Kidney tubule cell (primary cell): Measurements from ENCODE around the gene PRSS57.
"Not testable (repeated sequence)": the region's sequence is repeated elsewhere in the genome, so short reads cannot be mapped to it uniquely, and the experiment has no call there.

Source experiments
- DNase-seq: peaks from one replicate; pipeline ENCODE4 v3.0.0-alpha.2; 2018; ENCODE audit warnings: low spot score

PRSS57 gene

GRCh38 chr19:674282-675151 lies 20.7 kb downstream of the PRSS57 start:
- DNase-seq = no peak

GRCh38 chr19:670609-671075 lies 24.6 kb downstream of the PRSS57 start:
- DNase-seq = no peak

- DNase-seq = not testable (repeated sequence)
Observed at GRCh38 chr19:668675-669434, 26.4 kb downstream of the PRSS57 start.

DNA sequence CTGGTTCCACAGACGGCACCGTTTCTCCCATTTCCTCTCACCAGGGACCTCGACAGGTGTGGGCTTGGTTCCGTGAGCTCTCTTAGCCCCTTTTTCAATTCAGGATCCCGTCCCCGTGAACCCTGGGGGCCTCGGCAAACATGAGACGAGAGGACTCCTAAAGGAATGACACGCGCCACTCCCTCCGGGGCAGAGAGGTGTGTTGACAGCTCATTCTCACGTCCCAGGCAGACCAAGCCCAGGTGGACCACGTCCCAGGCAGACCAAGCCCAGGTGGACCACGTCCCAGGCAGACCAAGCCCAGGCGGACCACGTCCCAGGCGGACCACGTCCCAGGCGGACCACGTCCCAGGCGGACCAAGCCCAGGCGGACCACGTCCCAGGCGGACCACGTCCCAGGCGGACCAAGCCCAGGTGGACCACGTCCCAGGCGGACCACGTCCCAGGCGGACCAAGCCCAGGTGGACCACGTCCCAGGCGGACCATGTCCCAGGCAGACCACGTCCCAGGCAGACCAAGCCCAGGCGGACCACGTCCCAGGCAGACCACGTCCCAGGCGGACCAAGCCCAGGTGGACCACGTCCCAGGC lies 28.2 kb downstream of the PRSS57 start:
- not testable (repeated sequence) for DNase-seq

GRCh38 chr19:664913-665443 lies 30.3 kb downstream of the PRSS57 start:
- DNase-seq = peak; percentile 81

- DNase-seq = no peak
Observed at GRCh38 chr19:663682-664117, 31.6 kb downstream of the PRSS57 start.

DNA sequence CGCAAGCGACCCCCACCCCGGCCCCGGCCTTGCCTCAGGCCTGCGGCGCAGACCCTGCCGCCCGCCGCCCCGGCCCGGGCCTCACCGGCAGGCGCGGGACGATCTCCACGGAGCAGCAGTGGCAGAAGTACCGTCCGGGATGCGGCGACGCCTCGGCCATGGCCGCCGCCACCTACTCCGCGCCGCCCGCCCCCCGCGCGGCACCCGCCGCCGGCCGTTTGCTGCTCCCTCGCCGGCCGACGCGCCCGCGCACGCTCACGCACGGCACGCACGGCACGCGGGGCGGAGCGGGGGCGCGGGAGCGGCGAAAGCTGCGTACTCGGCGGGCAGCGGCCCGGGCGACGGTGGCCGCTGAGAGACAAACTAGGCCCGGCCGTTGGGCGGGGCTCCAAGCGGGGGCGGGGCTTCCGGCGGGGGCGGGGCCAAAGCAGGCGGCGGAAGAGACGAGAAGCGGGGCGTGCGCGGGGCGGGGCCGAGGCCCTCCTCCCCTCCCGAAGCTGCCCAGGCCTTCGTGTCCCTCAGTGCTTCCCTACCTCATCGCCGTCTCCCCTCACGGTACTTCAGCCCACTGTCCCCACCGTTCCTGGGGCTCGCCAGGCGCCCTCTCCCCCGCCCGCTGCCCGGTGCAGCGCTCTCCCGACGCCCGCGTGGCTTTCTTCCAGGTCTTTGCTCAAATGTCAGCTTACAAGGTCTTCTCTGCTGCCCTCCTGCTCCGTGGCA lies 32.1 kb downstream of the PRSS57 start, which contains the start of gene RNF126:
Gene RNF126 (minus strand): TSS at position 253 of the 720 bp plus-strand sequence. CDS start 93 bp downstream, at position 160.
- DNase-seq = peak; percentile 95

DNA sequence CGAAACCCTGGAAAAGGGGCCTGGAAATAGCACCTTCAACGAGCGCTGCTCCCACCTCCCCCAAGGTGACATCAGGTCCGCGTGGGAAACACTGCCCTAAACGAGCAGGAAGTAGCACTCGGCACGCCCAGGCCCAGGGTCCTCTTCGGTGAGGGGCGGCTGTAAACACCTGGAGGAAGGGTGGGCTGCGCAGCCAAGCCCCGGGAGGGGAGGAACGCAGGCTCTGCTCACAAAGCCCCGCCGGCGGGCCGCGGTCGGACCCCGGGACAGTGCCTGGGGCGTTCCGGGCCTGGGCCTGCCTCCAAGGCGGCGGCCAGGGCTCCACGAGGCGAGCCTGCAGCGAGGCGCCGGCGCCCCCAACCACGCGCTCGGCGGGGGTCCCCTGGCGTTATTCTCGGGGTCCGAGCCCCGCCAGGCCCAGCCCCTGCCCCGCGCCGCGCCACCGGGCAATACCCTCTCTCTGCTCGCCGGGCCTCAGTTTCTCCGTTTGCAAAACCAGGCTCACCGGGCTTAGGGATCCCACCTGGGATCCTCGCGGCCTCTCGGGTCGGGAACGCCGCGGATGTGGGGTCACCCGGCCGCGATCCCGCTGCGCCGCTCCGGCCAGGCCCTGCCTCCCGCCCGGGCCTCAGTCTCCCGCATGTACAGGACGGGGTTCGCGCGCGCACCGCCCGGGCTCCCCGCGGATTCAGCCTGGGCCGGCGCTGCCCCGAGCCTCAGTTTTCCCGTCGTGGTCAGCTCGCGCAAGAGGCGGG lies 32.9 kb downstream of the PRSS57 start:
- DNase-seq = peak; percentile 70

DNA sequence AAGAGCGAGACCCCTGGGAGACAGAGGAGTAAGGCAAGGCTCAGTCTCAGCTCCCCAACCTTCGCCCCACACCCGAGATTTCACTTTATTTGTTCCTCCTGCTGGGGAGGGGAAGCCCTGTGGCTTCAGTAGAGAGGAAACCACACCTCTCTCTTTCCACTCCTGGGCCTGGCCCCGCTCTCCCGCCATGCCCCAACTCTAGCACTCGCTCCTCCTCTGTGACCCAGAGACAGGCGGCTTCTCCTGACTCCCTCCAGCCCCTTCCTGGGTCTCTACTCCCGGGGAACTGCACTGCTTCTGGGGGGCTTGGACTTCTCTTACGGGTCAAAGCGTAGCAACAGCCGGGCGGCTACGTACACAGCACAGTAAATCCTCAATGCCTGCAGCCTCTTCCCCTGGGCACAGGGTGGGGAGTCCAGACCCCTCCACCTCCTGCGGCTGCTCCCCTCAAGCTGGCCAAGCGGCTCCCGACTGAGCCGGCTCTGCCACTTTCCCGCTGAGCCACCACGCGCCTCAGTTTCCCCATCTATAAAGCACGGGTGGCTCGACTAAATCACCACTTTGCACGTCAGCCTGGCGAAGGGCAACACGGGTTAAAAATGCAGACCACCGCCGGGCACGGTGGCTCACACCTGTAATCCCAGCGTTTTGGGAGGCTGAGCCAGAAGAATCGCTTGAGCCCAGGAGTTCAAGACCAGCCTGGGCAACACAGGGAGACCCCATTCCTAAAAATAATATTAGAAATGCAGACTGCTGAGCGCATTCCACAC lies 33.6 kb downstream of the PRSS57 start:
- peak; percentile 32 for DNase-seq

DNA sequence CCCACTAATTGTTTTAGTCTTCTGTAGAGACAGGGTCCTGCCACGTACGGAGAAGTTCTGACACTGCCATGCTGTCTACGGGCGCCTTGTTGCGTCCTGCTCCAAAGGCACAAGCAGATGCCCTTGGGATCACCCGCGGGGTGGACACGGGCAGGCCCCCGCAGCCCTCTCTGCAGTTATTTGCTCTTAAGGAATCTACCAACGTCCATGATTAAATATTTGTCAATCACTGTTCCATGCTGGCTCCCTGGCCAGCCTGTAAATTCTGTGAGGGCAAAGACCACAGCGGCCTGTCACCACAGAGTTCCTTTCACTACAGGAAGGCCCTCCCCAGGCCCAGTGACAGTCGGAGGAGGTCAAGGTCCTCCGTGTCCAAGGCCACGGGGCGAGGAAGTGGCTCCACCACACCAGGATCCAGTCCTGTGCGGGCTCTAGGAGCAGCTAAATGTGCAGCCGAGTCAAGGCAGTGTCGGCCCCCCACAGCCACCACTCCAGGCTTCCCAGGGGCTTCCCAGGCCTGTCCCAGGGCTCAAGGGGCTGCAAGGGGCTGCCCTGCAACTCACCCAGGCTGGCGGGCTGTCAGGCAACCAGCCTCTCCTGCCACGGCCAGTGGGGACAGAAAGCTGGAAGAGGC lies 34.3 kb downstream of the PRSS57 start:
- peak; percentile 40 for DNase-seq

DNA sequence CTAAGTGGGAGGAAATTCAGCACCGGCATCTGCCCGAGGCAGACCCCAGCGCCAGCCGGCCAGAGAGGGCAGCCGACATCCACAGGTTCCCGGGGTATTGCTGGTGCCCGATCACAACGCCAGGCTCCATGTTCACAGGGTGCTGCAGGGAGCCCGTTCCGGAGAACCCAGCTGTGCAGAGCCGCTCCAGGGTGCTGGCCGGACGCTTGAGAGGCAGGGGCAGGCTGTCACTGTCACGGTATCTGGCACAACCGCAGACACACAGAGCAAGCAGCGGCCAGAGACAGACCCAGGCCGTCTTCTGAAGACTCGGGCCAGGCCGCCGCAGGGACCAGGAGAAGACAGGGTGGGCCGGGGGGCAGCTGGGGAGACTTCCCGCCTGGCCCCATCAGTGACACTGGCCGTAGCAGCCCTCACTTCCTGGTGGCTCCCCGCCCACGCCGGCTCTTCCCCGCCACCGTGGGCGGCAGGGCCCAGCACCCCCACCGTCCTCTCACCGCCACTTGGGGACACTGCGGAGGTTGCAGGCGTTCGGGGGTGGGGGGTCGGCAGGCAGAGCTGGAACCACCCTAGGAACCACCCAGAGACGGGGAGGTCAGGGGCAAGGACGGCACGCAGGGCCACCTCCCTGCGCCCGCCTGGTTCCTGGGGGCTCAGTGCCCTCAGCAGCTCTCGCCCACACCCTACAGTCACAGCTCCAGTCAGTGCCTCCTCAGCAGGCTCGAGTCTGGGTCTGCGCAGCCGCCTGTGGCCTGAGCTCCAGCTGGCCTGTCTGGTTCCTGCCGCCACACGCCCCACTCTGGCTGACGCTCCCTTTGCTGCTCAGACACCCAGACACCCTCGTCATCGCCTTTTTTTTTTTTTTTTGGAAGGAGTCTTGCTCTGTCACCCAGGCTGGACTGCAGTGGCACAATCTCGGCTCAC lies 36.1 kb downstream of the PRSS57 start:
- no peak for DNase-seq

- no peak for DNase-seq
Observed at GRCh38 chr19:658059-658839, 37.0 kb downstream of the PRSS57 start.

DNA sequence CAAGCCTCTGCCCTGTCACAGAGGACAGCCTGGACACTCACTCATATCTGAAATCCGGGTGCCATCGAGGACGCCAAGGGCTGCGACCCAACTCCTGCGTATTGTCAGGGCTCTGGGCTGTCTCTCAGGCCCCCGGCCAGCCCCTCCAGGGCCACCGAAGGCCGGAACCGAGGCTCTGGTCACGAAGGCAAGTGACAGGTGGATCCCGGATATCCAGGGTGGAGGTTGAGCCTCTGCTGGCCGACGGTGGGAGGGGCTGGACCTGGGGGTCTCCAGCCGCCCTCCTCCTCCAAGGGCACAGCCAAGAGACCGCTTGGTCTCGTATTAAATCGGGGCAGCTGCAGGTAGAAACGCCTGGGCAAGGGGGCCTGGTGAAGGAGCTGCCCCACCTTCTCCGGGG lies 37.6 kb downstream of the PRSS57 start:
- no peak for DNase-seq

GRCh38 chr19:656751-657559 lies 38.3 kb downstream of the PRSS57 start:
- DNase-seq = no peak

DNA sequence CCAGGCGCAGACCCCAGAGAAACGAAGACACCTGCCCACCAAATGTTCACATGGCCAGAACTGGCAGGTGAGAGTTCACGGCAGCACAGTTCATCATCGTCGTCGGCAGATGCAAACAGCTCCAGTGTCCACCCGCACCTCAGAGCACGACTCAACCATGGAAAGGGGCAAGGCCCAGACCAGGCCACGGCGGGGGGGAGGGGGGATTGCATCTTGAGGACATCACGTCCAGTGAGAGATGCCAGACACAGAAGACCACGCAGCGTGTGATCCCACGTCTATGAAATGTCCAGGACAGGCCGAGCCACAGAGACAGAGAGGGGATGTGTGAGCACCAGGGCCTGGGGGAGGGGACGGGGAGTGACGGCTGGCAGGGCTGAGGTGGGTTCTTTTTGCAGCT lies 39.6 kb downstream of the PRSS57 start:
- DNase-seq = no peak

DNA sequence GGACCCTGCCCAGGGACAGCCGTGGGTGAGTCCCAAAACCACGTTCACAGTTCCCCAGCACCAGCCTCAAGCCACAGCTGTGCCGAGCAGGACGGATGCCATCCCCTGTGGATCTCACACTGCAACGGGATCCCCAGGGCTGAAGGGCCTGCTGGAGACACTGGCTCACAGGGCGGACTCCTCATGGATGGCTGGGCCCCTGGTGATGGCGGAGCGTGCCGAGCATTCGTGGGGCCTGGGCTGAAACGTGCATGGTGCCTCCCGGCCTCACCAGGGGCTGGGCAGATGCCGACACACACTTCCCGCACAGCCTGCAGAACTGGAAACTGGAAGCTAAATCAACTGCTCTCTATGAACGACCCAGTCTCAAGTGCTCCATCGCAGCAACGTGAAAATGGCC lies 41.8 kb downstream of the PRSS57 start:
- DNase-seq = no peak
